ENCODE data around the gene ITPR2.
"Not testable (repeated sequence)": the region's sequence is repeated elsewhere in the genome, so short reads cannot be mapped to it uniquely, and the experiment has no call there.

Gene ITPR2

GRCh38 chr12:26867080-26867479 lies 34.1 kb upstream of the ITPR2 start:
- H3K4me3 Mint-ChIP-seq, result no peak overlapping the region
- no peak for TF ChIP-seq CTCF (IDR thresholded peaks at IDR 0.05)
- peaks cover 2% of the 10 kb centered on the region for H3K9me3 Mint-ChIP-seq
- H3K27ac Mint-ChIP-seq, result no peak overlapping the region
- peaks cover 12% of the 10 kb centered on the region for H3K4me1 Mint-ChIP-seq
- DNase-seq, result no peak
- peaks cover 8% of the 10 kb centered on the region for H3K27me3 Mint-ChIP-seq (ENCODE audit: low read depth, poor library complexity)
- H3K36me3 Mint-ChIP-seq (ENCODE audit: low read depth), result no peaks in the 10 kb centered on the region

GRCh38 chr12:26863515-26863914 lies 30.5 kb upstream of the ITPR2 start:
- peaks cover 6% of the 10 kb centered on the region for H3K9me3 Mint-ChIP-seq
- no peaks in the 10 kb centered on the region for H3K4me1 Mint-ChIP-seq
- H3K36me3 Mint-ChIP-seq (ENCODE audit: low read depth), result no peaks in the 10 kb centered on the region
- H3K4me3 Mint-ChIP-seq, result no peak overlapping the region
- no peak for TF ChIP-seq CTCF (IDR thresholded peaks at IDR 0.05)
- DNase-seq, result no peak
- H3K27me3 Mint-ChIP-seq (ENCODE audit: low read depth, poor library complexity), result peaks cover 3% of the 10 kb centered on the region
- no peak overlapping the region for H3K27ac Mint-ChIP-seq

- not testable (repeated sequence) for H3K27me3 Mint-ChIP-seq (ENCODE audit: low read depth, poor library complexity); DNase-seq; H3K9me3 Mint-ChIP-seq; H3K36me3 Mint-ChIP-seq (ENCODE audit: low read depth); H3K4me3 Mint-ChIP-seq; H3K4me1 Mint-ChIP-seq
- peak overlapping the region; percentile 92 for H3K27ac Mint-ChIP-seq
Observed at GRCh38 chr12:26862787-26863186, 29.8 kb upstream of the ITPR2 start.

GRCh38 chr12:26861690-26862089 lies 28.7 kb upstream of the ITPR2 start:
- H3K27me3 Mint-ChIP-seq (ENCODE audit: low read depth, poor library complexity), result peaks cover 3% of the 10 kb centered on the region
- DNase-seq, result no peak
- H3K9me3 Mint-ChIP-seq, result peaks cover 6% of the 10 kb centered on the region
- TF ChIP-seq CTCF (IDR thresholded peaks at IDR 0.05), result no peak
- H3K27ac Mint-ChIP-seq, result no peak overlapping the region
- no peaks in the 10 kb centered on the region for H3K4me1 Mint-ChIP-seq
- H3K36me3 Mint-ChIP-seq (ENCODE audit: low read depth), result no peaks in the 10 kb centered on the region
- H3K4me3 Mint-ChIP-seq, result no peak overlapping the region

- TF ChIP-seq CTCF (IDR thresholded peaks at IDR 0.05), result no peak
- Mint-ChIP-seq H3K9me3 (peaks cover 6% of the 10 kb centered on the region), H3K27me3 (ENCODE audit: low read depth, poor library complexity) (peaks cover 3% of the 10 kb centered on the region), H3K4me3 (no peak overlapping the region), H3K36me3 (ENCODE audit: low read depth) (no peaks in the 10 kb centered on the region), H3K27ac (no peak overlapping the region), H3K4me1 (no peaks in the 10 kb centered on the region)
- DNase-seq, result no peak
Observed at GRCh38 chr12:26857465-26858176, 24.6 kb upstream of the ITPR2 start.

GRCh38 chr12:26855337-26855736 lies 22.3 kb upstream of the ITPR2 start:
- H3K27me3 Mint-ChIP-seq (ENCODE audit: low read depth, poor library complexity), result no peaks in the 10 kb centered on the region
- no peaks in the 10 kb centered on the region for H3K36me3 Mint-ChIP-seq (ENCODE audit: low read depth)
- H3K4me1 Mint-ChIP-seq, result no peaks in the 10 kb centered on the region

More at GRCh38 chr12:26855337-26855736, 22.3 kb upstream of the ITPR2 start:
- no peak for TF ChIP-seq CTCF (IDR thresholded peaks at IDR 0.05)
- no peaks in the 10 kb centered on the region for H3K9me3 Mint-ChIP-seq
- H3K4me3 Mint-ChIP-seq, result no peak overlapping the region
- no peak for DNase-seq
- H3K27ac Mint-ChIP-seq, result no peak overlapping the region

Measured in nephron progenitor cell (in vitro differentiated cells).